ENCODE data around the gene CLIP3. TPM values are rescaled to one million over a fixed set of nuclear protein-coding genes. Genes with fewer than 3 reads are reported as not detected.

CLIP3 gene
- total RNA-seq, 1 experiment from 2014 or later = 1.5 TPM

DNA sequence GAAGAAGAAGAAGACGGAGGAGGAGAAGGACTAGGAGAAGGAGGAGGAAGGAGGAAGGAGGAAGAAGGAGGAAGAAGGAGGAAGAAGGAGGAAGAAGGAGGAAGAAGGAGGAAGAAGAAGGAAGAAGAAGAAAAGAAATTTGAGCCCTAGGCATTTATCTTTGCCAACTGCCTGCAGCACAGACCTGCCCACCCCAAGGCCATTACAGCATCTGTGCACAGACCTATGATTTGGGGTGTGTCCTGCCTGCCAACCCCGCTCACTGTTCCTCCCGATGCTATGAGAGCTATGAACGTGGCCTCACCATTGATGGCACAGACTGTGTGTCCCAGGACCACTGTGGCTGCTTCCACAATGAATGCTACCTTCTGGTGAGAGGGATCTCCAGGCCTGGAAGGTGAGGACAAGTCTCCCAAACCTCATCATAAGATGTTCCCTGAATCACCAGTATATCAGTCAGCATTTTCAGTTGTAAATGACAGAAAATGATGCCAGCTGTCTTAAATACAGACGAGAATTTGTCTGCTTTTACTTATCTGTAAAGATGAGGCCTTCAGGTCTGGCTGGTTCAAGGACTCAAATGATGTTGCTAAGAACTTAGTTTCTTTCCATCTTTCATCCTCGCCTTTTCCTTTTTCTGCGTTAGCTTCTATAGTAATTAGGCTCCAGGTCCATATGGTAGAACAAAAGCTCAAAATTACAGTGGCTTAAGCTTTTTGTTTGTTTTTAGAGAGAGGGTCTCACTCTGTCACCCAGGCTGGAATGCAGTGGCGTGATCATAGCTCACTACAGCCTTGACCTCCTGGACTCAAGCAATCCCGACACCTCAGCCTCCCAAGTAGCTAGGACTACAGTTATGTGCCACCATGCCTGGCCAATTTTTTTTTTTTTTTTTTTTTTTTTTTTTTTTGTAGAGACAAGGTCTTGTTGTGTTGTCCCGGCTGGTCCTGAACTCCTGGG lies 41.6 kb downstream of the CLIP3 start:
- Histone ChIP-seq H3K27me3 (ENCODE audit: insufficient read depth, low read length) (no peaks in the 10 kb centered on the region), H3K79me2 (ENCODE audit: insufficient read depth, low read length) (peaks cover 8% of the 10 kb centered on the region), H3K9me3 (ENCODE audit: control insufficient read depth in 1 of 2, insufficient read depth in 1 of 2, low read depth in 1 of 2, low read length in 2 of 2) (no peaks in the 10 kb centered on the region), H3K4me2 (ENCODE audit: low read length) (no peak overlapping the region), H3K9me2 (ENCODE audit: insufficient read depth) (no peaks in the 10 kb centered on the region), H3K9ac (ENCODE audit: low read length) (no peak overlapping the region), H3K4me3 (replicated peaks in 1 of 2; ENCODE audit: low read depth in 1 of 2, low read length in 2 of 2) (no peak overlapping the region), H3K4me1 (ENCODE audit: control insufficient read depth in 1 of 2, insufficient read depth in 2 of 2, low read length in 2 of 2) (peaks cover 13 to 31% of the 10 kb centered on the region in 2 experiments; a peak in 3 of 4 replicates), H3K36me3 (ENCODE audit: control insufficient read depth in 1 of 2, insufficient read depth in 2 of 2, low read length in 2 of 2) (no peaks in the 10 kb centered on the region), H3K27ac (ENCODE audit: low read depth, low read length) (no peak overlapping the region), H4K20me1 (ENCODE audit: insufficient read depth) (no peaks in the 10 kb centered on the region), H2AFZ (ENCODE audit: low read depth, low read length, poor library complexity, severe bottlenecking) (no peak overlapping the region)
- RAD21 ChIA-PET (ENCODE audit: low non-redundant PET in 1 of 2, low total read pairs in 2 of 2, uncharacterized antibody in 2 of 2, unreplicated experiment in 2 of 2) = interaction anchor here in 1 of 2 experiments (0.7 kb wide), 1 partner anchor 1952 kb away, joined by 5 read pairs; no protein-coding TSS in a partner anchor
- ATAC-seq (no peak), DNase-seq (ENCODE audit: low read depth, low spot score) (no peak)
- intact Hi-C loops (cut with micrococcal nuclease) = no loop called here
- TF ChIP-seq, protein P1, sequence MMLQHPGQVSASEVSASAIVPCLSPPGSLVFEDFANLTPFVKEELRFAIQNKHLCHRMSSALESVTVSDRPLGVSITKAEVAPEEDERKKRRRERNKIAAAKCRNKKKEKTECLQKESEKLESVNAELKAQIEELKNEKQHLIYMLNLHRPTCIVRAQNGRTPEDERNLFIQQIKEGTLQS (IDR thresholded peaks at IDR 0.05) = no peak
- no peak for TF ChIP-seq SP1 (IDR thresholded peaks at IDR 0.05; ENCODE audit: low read depth)
- TF ChIP-seq YY1 (IDR thresholded peaks at IDR 0.05; ENCODE audit: extremely low read depth, insufficient replicate concordance, low read depth, low read length) = no peak
- TF ChIP-seq, protein P2, sequence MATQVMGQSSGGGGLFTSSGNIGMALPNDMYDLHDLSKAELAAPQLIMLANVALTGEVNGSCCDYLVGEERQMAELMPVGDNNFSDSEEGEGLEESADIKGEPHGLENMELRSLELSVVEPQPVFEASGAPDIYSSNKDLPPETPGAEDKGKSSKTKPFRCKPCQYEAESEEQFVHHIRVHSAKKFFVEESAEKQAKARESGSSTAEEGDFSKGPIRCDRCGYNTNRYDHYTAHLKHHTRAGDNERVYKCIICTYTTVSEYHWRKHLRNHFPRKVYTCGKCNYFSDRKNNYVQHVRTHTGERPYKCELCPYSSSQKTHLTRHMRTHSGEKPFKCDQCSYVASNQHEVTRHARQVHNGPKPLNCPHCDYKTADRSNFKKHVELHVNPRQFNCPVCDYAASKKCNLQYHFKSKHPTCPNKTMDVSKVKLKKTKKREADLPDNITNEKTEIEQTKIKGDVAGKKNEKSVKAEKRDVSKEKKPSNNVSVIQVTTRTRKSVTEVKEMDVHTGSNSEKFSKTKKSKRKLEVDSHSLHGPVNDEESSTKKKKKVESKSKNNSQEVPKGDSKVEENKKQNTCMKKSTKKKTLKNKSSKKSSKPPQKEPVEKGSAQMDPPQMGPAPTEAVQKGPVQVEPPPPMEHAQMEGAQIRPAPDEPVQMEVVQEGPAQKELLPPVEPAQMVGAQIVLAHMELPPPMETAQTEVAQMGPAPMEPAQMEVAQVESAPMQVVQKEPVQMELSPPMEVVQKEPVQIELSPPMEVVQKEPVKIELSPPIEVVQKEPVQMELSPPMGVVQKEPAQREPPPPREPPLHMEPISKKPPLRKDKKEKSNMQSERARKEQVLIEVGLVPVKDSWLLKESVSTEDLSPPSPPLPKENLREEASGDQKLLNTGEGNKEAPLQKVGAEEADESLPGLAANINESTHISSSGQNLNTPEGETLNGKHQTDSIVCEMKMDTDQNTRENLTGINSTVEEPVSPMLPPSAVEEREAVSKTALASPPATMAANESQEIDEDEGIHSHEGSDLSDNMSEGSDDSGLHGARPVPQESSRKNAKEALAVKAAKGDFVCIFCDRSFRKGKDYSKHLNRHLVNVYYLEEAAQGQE (IDR thresholded peaks at IDR 0.05; ENCODE audit: low read depth) = no peak
- TF ChIP-seq CBX3 (IDR thresholded peaks at IDR 0.05; ENCODE audit: low read depth) = no peak
- TF ChIP-seq EZH2 (IDR thresholded peaks at IDR 0.05) = no peak
- BruUV-seq (replicated peaks) = no TSS peak
- POLR2A ChIA-PET = no interaction called here
- CTCF ChIA-PET = no interaction called here

All from HCT116 (cell line).